Suppressor macrophage treated with lipopolysaccharide for 4 hours (primary cell): ENCODE data around the gene PPP2R3A.
"Not testable (repeated sequence)": the region's sequence is repeated elsewhere in the genome, so short reads cannot be mapped to it uniquely, and the experiment has no call there.

Experiments
- DNase-seq: peaks from one replicate; pipeline ENCODE4 v3.0.0-alpha.2; 2020

The PPP2R3A gene

GRCh38 chr3:136038668-136039067 is 73.1 kb downstream of the PPP2R3A start:
- DNase-seq: no peak

- DNase-seq: peak; percentile 73
These were observed 77.2 kb downstream of the PPP2R3A start for GRCh38 chr3:136042608-136043221.

DNA sequence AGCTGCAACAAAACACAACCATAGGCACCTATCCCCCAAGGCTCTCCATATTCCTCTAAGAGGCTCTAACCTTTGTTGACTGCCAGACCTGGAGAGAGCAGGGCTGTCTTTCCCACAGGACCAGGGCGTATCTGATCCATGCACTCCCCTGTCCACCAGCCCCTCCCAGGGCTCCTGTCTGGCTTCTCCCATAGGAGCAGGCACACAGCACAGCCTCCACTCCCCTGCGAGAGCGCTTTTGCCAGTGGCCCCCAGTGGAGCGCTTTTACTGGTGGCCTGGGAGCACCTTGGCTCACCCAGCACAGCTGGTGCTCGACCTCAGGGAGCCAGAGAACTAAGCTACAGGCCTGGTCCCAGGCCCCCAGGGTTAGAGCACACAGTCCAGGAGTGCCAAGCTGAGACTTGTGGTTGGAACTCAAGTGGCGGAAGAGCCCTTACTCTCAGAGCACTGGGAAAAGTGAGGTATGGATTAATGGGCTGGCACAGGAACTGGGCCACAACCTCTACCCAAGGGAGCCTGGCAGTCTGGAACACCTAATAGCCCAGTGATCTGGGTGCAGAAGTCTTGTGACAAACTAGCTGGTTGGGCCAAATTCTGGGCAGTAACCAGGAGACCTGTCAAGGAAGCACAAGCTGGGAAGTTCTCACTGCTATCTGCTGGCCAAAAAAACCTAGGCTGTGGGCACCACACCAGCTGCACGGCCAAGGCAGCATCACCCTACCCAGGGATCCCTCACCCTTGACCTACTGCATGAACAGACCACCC is 79.6 kb downstream of the PPP2R3A start:
- DNase-seq: no peak

DNA sequence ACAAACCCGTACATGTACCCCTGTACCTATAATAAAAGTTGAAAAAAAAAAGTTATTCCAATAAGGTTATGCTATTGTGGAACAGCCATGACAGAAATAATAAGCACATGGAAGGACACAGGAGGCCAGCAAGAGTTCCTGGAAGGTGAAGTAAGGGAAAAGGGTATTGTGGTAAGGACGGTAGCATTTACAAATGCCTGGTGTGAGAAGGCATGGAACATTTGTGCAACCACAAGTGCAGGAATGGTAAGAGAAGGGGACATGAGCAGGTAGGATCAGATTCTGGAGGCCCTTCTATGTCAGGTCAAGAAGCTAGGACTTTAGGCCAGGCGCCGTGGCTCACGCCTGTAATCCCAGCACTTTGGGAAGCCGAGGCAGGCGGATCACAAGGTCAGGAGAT is 82.5 kb downstream of the PPP2R3A start:
- no peak for DNase-seq

- DNase-seq: no peak
These were observed 84.7 kb downstream of the PPP2R3A start for GRCh38 chr3:136050250-136050649.

- no peak for DNase-seq
These were observed 90.0 kb downstream of the PPP2R3A start for GRCh38 chr3:136055491-136055890.

GRCh38 chr3:136067211-136067610 is 101.7 kb downstream of the PPP2R3A start:
- no peak for DNase-seq

GRCh38 chr3:136068708-136069107 is 103.2 kb downstream of the PPP2R3A start:
- DNase-seq: no peak

DNA sequence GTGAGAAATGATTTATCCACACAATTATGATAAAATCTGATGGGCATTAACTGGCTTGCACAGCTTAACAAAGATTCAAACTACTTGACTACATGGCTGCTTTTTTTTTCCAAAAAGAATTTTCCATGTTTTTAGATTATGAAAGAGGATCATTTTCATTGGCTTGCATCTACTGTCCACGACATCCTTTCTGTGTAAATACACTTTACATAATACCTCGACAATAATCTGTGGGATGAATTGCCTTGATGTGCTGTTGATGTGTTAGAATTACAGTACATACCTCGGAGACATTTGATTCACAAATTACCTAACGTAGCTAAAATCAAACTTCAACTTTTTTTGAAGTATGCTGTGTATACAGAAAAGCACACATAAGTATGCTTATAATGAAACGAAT is 104.4 kb downstream of the PPP2R3A start:
- DNase-seq: no peak

- no peak for DNase-seq
These were observed 104.8 kb downstream of the PPP2R3A start for GRCh38 chr3:136070334-136070733.

GRCh38 chr3:136070953-136071949 is 105.7 kb downstream of the PPP2R3A start:
- DNase-seq: peak; percentile 58

GRCh38 chr3:136074546-136075170 is 109.1 kb downstream of the PPP2R3A start:
- DNase-seq: no peak

GRCh38 chr3:136075218-136075808 is 109.8 kb downstream of the PPP2R3A start:
- peak; percentile 84 for DNase-seq

DNA sequence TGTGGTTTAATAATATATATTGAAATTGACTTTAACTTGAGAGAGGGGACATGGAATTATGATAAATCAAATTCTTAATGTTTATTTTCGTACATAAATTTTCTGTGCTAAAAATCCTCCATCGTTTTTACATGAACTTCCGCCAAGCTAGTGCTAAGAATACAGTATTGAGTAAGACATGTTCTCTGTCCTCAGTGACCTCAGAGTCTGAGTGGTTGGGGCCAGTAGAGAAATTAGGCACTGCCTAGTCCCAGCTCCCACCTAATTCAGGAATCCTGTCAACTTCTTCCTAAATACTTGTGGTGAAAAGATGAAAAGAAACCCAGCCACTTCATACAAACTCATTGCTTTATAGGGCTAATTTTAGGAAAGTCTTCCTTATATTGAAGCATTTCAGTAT is 110.3 kb downstream of the PPP2R3A start:
- peak; percentile 64 for DNase-seq

DNA sequence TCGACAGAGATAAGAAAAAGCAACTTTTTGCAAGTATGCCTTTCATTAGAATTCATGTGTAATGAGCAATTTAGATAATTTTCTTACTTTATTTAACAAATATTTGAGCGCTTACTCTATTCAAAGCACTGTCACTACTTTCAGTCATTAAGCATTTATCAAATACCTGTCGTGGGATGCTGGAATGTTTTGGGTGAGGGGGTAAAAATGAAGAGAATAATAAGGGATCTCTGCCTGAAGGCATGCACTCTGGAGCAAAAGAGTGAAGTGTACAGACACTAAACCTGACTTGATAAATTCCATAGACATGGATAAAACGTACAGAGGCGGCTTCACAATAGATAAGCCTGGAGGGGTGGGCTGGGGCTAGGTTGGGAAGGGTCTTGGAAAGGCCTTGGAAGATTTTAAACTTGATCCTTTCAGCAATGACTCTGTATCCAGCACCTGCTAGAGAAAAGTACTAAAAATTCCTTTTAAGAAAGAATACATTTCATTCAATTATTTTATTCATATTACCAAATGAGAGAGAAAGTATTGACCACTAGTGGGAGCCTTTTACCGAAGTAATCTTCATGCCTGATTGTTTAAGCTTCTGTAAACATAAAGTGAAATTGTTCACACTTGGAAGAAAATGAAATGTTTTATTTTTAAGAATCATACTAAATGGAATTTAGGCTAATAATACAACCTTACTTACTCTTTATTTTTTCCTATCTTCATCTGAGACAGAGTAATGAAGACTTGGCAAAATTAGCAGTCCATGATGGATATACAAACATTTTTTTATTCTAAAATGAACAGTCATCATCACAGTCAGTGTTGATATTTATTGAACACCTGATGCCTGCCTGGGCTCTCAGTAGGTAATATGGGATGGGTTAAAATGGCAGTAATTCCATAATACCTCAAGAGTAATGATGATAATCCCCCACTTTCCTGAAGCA is 113.2 kb downstream of the PPP2R3A start:
- DNase-seq: peak; percentile 35

DNA sequence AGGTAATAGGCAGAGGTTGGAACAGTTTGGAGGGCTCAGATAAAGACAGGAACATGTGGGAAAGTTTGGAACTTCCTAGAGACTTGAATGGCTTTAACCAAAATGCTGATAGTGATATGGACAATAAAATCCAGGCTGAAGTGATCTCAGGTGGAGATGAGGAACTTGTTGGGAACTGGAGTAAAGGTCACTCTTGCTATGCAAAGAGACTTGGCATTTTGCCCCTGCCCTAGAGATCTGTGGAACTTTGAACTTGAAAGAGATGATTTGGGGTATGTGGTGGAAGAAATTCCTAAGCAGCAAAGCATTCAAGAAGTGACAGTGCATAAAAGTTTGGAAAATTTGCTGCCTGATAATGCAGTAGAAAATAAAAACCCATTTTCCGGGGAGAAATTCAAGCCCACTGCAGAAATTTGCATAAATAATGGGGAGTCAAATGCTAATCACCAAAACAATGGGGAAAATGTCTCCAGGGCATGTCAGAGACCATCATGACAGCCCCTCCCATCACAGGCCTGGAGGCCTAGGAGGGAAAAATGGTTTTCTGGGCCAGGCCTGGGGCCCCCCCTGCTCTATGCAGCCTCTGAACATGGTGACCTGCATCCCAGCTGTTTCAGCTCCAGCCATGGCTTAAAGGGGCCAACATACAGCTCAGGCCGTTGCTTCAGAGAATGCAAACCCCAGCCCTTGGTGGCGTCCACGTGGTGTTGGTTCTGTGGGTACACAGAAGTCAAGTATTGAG is 118.3 kb downstream of the PPP2R3A start:
- not testable (repeated sequence) for DNase-seq

GRCh38 chr3:136085067-136085466 is 119.5 kb downstream of the PPP2R3A start:
- DNase-seq: peak; percentile 12

GRCh38 chr3:136093771-136094170 is 128.2 kb downstream of the PPP2R3A start:
- no peak for DNase-seq

DNA sequence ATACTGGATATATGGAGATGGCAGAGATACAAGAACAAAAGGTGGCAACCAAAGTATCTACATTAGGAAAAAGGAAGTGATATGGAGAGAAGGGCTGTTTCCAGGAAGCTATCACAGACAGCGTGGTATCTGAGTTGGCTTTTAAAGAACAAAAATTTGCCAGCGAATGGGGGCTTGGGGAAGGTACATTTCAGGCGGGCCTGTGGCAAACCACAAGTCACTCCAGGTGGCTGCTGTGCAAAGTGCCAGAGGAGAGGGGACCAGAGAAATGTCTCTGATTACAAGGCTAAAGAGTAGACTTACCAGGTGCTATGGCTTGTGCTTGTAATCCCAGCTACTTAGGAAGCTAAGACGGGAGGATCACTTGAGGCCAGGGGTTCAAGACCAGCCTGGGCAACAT is 139.5 kb downstream of the PPP2R3A start:
- DNase-seq: no peak

DNA sequence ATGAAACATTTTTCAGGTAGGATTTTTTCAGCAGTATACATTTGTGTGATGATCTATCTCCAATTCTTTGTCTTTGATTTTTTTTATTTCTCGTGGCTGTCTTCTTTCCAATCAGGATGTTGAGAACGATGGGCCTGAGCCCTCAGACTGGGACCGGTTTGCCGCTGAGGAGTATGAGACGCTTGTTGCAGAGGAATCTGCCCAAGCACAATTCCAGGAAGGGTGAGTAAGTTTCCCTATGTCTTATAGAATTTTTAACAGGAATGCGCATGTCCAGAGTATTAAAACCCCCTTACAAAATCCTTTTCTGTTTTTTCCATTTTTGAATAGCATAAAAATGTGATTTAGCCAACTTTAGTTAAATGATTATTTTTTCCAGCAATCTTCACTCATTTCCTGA is 140.6 kb downstream of the PPP2R3A start:
- DNase-seq: no peak

GRCh38 chr3:136109499-136109898 is 144.0 kb downstream of the PPP2R3A start:
- DNase-seq: peak; percentile 1
